ENCODE results near the gene SEC24C. TPM values are rescaled to one million over a fixed set of nuclear protein-coding genes. Genes with fewer than 3 reads are reported as not detected.

The SEC24C gene
- total RNA-seq, 1 donor from 2014 or later, result 75.5 TPM

GRCh38 chr10:73765066-73765465, 20.9 kb downstream of the SEC24C start:
- H3K4me3 Mint-ChIP-seq, result no peak overlapping the region
- H3K9me3 Mint-ChIP-seq, result no peaks in the 10 kb centered on the region
- no peaks in the 10 kb centered on the region for H3K4me1 Mint-ChIP-seq
- no peak for TF ChIP-seq CTCF (IDR thresholded peaks at IDR 0.05; ENCODE audit: unreplicated experiment)
- no peaks in the 10 kb centered on the region for H3K27me3 Mint-ChIP-seq (ENCODE audit: low read depth)
- no peak for DNase-seq (ENCODE audit: low spot score in 2 of 2, unreplicated experiment in 2 of 2)
- H3K36me3 Mint-ChIP-seq, result peaks cover 57% of the 10 kb centered on the region
- no peak overlapping the region for H3K27ac Mint-ChIP-seq

- Mint-ChIP-seq H3K27ac (no peak overlapping the region), H3K36me3 (peaks cover 41% of the 10 kb centered on the region), H3K9me3 (no peaks in the 10 kb centered on the region), H3K4me3 (no peak overlapping the region), H3K27me3 (ENCODE audit: low read depth) (no peaks in the 10 kb centered on the region), H3K4me1 (peaks cover 16% of the 10 kb centered on the region)
- no peak for DNase-seq (ENCODE audit: low spot score in 2 of 2, unreplicated experiment in 2 of 2)
- no peak for TF ChIP-seq CTCF (IDR thresholded peaks at IDR 0.05; ENCODE audit: unreplicated experiment)
These were observed 24.7 kb downstream of the SEC24C start for GRCh38 chr10:73768881-73769280.

- no peaks in the 10 kb centered on the region for H3K27me3 Mint-ChIP-seq (ENCODE audit: low read depth)
- no peak for TF ChIP-seq CTCF (IDR thresholded peaks at IDR 0.05; ENCODE audit: unreplicated experiment)
- H3K4me3 Mint-ChIP-seq, result no peak overlapping the region
- no peak overlapping the region for H3K27ac Mint-ChIP-seq
- no peaks in the 10 kb centered on the region for H3K9me3 Mint-ChIP-seq
- H3K4me1 Mint-ChIP-seq, result peaks cover 22% of the 10 kb centered on the region
- DNase-seq (ENCODE audit: low spot score in 2 of 2, unreplicated experiment in 2 of 2), result no peak
- peaks cover 40% of the 10 kb centered on the region for H3K36me3 Mint-ChIP-seq
These were observed 25.2 kb downstream of the SEC24C start for GRCh38 chr10:73769396-73769795.

GRCh38 chr10:73771722-73772280, 27.6 kb downstream of the SEC24C start:
- DNase-seq (ENCODE audit: low spot score in 2 of 2, unreplicated experiment in 2 of 2), result peak in 1 of 2 experiments; percentile 81
- peak overlapping the region; percentile 91 for H3K27ac Mint-ChIP-seq
- H3K4me3 Mint-ChIP-seq, result peak overlapping the region; percentile 90
- peaks cover 34% of the 10 kb centered on the region for H3K36me3 Mint-ChIP-seq
- no peak for TF ChIP-seq CTCF (IDR thresholded peaks at IDR 0.05; ENCODE audit: unreplicated experiment)
- H3K4me1 Mint-ChIP-seq, result peaks cover 36% of the 10 kb centered on the region
- H3K27me3 Mint-ChIP-seq (ENCODE audit: low read depth), result no peaks in the 10 kb centered on the region
- H3K9me3 Mint-ChIP-seq, result no peaks in the 10 kb centered on the region

- H3K27me3 Mint-ChIP-seq (ENCODE audit: low read depth), result no peaks in the 10 kb centered on the region
- peak overlapping the region; percentile 90 for H3K4me3 Mint-ChIP-seq
- TF ChIP-seq CTCF (IDR thresholded peaks at IDR 0.05; ENCODE audit: unreplicated experiment), result no peak
- peaks cover 36% of the 10 kb centered on the region for H3K4me1 Mint-ChIP-seq
- H3K9me3 Mint-ChIP-seq, result no peaks in the 10 kb centered on the region
- peaks cover 36% of the 10 kb centered on the region for H3K36me3 Mint-ChIP-seq
- peak overlapping the region; percentile 91 for H3K27ac Mint-ChIP-seq
- DNase-seq (ENCODE audit: low spot score in 2 of 2, unreplicated experiment in 2 of 2), result peak; percentile 64 to 74
These were observed 28.3 kb downstream of the SEC24C start for GRCh38 chr10:73772281-73773151.

Data from mesothelial cell of epicardium (in vitro differentiated cells).